ENCODE measurements around the gene ZSCAN30. TPM values are rescaled to one million over a fixed set of nuclear protein-coding genes. Genes with fewer than 3 reads are reported as not detected.

The ZSCAN30 gene
- total and polyA plus RNA-seq, 12 donors: 16.0 to 34.0 (median 22.0) TPM

- no peak overlapping the region for H3K4me3 ChIP-seq
- peaks cover 0 to 12% of the 10 kb centered on the region in 2 donors for H3K4me1 ChIP-seq (replicated peaks in 1 of 2)
- H3K36me3 ChIP-seq (replicated peaks in 1 of 2): peaks cover 0 to 54% of the 10 kb centered on the region in 2 donors
- DNase-seq: no peak
- no peak for TF ChIP-seq POLR2A (IDR thresholded peaks at IDR 0.05)
- TF ChIP-seq, protein P1, sequence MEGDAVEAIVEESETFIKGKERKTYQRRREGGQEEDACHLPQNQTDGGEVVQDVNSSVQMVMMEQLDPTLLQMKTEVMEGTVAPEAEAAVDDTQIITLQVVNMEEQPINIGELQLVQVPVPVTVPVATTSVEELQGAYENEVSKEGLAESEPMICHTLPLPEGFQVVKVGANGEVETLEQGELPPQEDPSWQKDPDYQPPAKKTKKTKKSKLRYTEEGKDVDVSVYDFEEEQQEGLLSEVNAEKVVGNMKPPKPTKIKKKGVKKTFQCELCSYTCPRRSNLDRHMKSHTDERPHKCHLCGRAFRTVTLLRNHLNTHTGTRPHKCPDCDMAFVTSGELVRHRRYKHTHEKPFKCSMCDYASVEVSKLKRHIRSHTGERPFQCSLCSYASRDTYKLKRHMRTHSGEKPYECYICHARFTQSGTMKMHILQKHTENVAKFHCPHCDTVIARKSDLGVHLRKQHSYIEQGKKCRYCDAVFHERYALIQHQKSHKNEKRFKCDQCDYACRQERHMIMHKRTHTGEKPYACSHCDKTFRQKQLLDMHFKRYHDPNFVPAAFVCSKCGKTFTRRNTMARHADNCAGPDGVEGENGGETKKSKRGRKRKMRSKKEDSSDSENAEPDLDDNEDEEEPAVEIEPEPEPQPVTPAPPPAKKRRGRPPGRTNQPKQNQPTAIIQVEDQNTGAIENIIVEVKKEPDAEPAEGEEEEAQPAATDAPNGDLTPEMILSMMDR (IDR thresholded peaks at IDR 0.05): no peak
- H3K9me3 ChIP-seq (replicated peaks in 1 of 3): peaks cover 0 to 9% (median 0%) of the 10 kb centered on the region in 3 donors
- H3K27ac ChIP-seq: no peak overlapping the region
- intact Hi-C loops (cut with DNase I): loop anchor here (10.0 kb wide), 2 partner anchors 60 to 100 kb away; partner anchors contain the start of gene ZNF24 (in 1 of the 2)
- H3K27me3 ChIP-seq: no peaks in the 10 kb centered on the region
- WGBS, 4 donors: 93 to 98% (median 97%) methylated on average over 4 of the region's 4 CpGs
Measured at GRCh38 chr18:35244671-35245070, 45.4 kb downstream of the ZSCAN30 start.

DNA sequence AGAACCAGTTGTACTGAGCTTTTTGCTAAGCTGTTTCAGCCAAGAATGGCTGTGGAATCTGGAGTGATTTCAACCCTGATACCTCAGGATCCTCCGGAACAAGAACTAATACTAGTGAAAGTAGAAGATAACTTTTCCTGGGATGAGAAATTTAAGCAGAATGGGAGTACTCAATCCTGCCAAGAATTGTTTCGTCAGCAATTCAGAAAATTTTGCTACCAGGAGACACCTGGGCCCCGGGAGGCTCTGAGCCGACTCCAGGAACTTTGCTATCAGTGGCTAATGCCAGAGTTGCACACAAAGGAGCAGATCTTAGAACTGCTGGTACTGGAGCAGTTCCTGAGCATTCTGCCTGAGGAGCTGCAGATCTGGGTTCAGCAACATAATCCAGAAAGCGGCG is 47.6 kb downstream of the ZSCAN30 start:
- no peak overlapping the region for H3K4me3 ChIP-seq
- DNase-seq: no peak
- no peak overlapping the region for H3K27ac ChIP-seq
- no peak for TF ChIP-seq POLR2A (IDR thresholded peaks at IDR 0.05)
- TF ChIP-seq, protein P1 (IDR thresholded peaks at IDR 0.05): no peak
- H3K4me1 ChIP-seq (replicated peaks in 1 of 2): peaks cover 0 to 12% of the 10 kb centered on the region in 2 donors
- intact Hi-C loops (cut with DNase I): loop anchor here (10.0 kb wide), 2 partner anchors 62 to 102 kb away; partner anchors contain the start of gene ZNF24 (in 1 of the 2)
- peaks cover 0 to 9% (median 0%) of the 10 kb centered on the region in 3 donors for H3K9me3 ChIP-seq (replicated peaks in 1 of 3)
- WGBS, 4 donors: 94 to 97% (median 96%) methylated on average over 6 of the region's 6 CpGs
- no peaks in the 10 kb centered on the region for H3K27me3 ChIP-seq
- peaks cover 0 to 40% of the 10 kb centered on the region in 2 donors for H3K36me3 ChIP-seq (replicated peaks in 1 of 2)

GRCh38 chr18:35241448-35241804 is 48.6 kb downstream of the ZSCAN30 start:
- H3K36me3 ChIP-seq (replicated peaks in 1 of 2): peaks cover 0 to 38% of the 10 kb centered on the region in 2 donors
- peaks cover 0 to 12% of the 10 kb centered on the region in 2 donors for H3K4me1 ChIP-seq (replicated peaks in 1 of 2)
- no peak for DNase-seq
- no peak for TF ChIP-seq POLR2A (IDR thresholded peaks at IDR 0.05)
- TF ChIP-seq, protein P1 (IDR thresholded peaks at IDR 0.05): no peak
- H3K9me3 ChIP-seq (replicated peaks in 1 of 3): peaks cover 0 to 9% (median 0%) of the 10 kb centered on the region in 3 donors
- intact Hi-C loops (cut with DNase I): loop anchor here (10.0 kb wide), 2 partner anchors 63 to 103 kb away; partner anchors contain the start of gene ZNF24 (in 1 of the 2)
- 0 to 3% (median 1%) methylated on average over 5 of the region's 5 CpGs for WGBS, 4 donors
- peak overlapping the region; percentile 8 to 66 (median 44) for H3K4me3 ChIP-seq
- no peaks in the 10 kb centered on the region for H3K27me3 ChIP-seq
- H3K27ac ChIP-seq: peak overlapping the region; percentile 96 to 99 (median 97)

- WGBS, 4 donors: 0 to 1% (median 0%) methylated on average over 22 to 60 of the region's 60 CpGs
- TF ChIP-seq, protein P1 (IDR thresholded peaks at IDR 0.05): peak in 1 of 6 experiments; percentile 21
- peak; percentile 94 to 99 for TF ChIP-seq POLR2A (IDR thresholded peaks at IDR 0.05)
- Histone ChIP-seq H3K36me3 (replicated peaks in 1 of 2) (peaks cover 0 to 32% of the 10 kb centered on the region in 2 donors), H3K4me3 (peak within 1 kb of the TSS; percentile 8 to 66 (median 44)), H3K4me1 (replicated peaks in 1 of 2) (peaks cover 0 to 12% of the 10 kb centered on the region in 2 donors), H3K27ac (peak within 1 kb of the TSS; percentile 96 to 99 (median 97)), H3K27me3 (no peaks in the 10 kb centered on the region), H3K9me3 (replicated peaks in 1 of 3) (peaks cover 0 to 9% (median 0%) of the 10 kb centered on the region in 3 donors)
- intact Hi-C loops (cut with DNase I): loop anchor here (10.0 kb wide), 2 partner anchors 64 to 104 kb away; partner anchors contain the start of gene ZNF24 (in 1 of the 2)
- peak; percentile 98 to 99 (median 99) for DNase-seq
Measured at GRCh38 chr18:35240664-35241447, 49.2 kb downstream of the ZSCAN30 start, which contains the start of gene ZNF397. Gene ZNF397 (plus strand): TSS chr18:35241034. CDS start chr18:35242471, 1,437 bp downstream.
